BE2C (cell line): Measurements from ENCODE around the gene IL1RL1.

Experiments
- DNase-seq: peaks from one replicate; pipeline ENCODE4 v3.0.0-alpha.2; 2020
- H3K27me3 ChIP-seq: fragments of 250-450 bp; sonication (Bioruptor Pico); 2 replicates; pipeline ENCODE4 v1.5.1; 2020; ENCODE audit warnings: mild to moderate bottlenecking
- H3K36me3 ChIP-seq: fragments of 250-450 bp; sonication (Bioruptor Pico); 2 replicates; pipeline ENCODE4 v1.5.1; 2020; ENCODE audit warnings: mild to moderate bottlenecking
- H3K4me1 ChIP-seq: fragments of 250-450 bp; sonication (Bioruptor Pico); 2 replicates; pipeline ENCODE4 v1.5.1; 2020
- H3K4me3 ChIP-seq: 2 replicates; pipeline ENCODE4 v1.5.1; 2011; ENCODE audit warnings: low read depth, low read length
- H3K9me3 ChIP-seq: fragments of 250-450 bp; sonication (Bioruptor Pico); 2 replicates; pipeline ENCODE4 v1.5.1; 2020
- TF ChIP-seq, protein P1 (sequence below): IDR thresholded peaks from 2 replicates; pipeline ENCODE4 v1.5.1; 2012; ENCODE audit warnings: mild to moderate bottlenecking, low read depth, low read length

IL1RL1 gene

DNA sequence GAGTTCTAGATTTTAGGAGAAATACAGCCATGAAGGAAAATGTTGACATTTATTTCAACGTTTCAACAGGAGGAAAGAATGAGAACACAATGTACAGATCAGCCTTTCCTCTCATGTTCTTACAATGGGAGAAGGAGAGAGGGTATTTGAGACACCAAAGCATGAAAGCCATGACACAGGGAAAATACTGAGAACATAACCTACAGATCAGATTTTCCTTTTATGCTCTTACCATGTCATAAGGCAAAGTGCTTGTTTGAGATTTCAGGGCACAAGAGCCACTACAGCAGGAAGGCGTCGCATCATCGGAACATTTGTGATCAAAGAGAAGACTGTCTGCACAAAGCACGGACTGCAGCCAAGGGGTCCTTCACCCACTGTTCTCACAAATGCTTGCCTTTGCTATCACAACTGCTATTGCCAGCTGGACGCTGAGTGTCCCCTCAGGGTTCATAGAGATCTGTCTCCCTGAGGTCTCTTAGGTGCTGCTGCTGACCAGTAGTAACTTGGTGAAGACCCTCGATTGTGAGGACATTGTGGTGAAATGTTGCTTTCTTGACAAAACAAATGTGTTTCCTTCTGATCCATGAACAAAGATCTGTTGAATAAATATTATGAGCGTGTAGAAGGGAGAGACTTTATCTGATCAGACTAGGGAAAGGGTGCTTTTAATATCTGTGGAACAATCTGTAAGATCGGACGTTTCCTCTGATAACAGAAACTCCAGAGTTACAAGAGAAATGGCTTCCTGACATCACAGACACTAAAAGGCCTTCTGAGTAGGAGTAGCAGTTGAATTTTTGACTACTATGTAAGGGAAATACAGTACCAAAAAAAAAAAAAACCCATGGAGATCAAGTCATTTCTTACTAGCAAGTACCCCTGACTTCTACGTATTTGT lies 6.4 kb upstream of the IL1RL1 start:
- H3K27me3 ChIP-seq = no peaks in the 10 kb centered on the region

DNA sequence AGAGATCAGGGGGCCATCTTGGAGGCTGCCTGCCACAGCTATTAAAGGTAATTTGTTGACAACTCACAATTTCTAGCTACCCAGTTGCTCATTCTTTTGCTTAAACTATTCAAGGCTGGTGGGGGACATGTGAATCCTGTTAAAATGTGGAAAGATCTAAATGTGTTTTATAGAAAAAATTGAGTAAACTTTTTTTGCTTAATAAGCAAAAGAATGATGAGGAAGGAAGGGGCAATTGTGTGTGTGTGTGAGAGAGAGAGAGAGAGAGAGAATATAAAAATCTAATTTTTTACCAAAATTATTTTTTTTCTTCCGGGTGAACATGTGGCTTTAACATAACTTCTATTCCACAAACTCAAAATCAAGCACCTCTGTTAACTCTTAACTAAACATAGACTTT lies 5.2 kb upstream of the IL1RL1 start:
- Histone ChIP-seq H3K36me3 (no peaks in the 10 kb centered on the region), H3K4me1 (no peaks in the 10 kb centered on the region)

More for the DNA sequence above, 6.4 kb upstream of the IL1RL1 start:
- DNase-seq = no peak
- Histone ChIP-seq H3K9me3 (no peaks in the 10 kb centered on the region), H3K4me1 (no peaks in the 10 kb centered on the region), H3K4me3 (no peak overlapping the region), H3K36me3 (no peaks in the 10 kb centered on the region)
- TF ChIP-seq, protein P1, sequence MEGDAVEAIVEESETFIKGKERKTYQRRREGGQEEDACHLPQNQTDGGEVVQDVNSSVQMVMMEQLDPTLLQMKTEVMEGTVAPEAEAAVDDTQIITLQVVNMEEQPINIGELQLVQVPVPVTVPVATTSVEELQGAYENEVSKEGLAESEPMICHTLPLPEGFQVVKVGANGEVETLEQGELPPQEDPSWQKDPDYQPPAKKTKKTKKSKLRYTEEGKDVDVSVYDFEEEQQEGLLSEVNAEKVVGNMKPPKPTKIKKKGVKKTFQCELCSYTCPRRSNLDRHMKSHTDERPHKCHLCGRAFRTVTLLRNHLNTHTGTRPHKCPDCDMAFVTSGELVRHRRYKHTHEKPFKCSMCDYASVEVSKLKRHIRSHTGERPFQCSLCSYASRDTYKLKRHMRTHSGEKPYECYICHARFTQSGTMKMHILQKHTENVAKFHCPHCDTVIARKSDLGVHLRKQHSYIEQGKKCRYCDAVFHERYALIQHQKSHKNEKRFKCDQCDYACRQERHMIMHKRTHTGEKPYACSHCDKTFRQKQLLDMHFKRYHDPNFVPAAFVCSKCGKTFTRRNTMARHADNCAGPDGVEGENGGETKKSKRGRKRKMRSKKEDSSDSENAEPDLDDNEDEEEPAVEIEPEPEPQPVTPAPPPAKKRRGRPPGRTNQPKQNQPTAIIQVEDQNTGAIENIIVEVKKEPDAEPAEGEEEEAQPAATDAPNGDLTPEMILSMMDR = no peak

DNA sequence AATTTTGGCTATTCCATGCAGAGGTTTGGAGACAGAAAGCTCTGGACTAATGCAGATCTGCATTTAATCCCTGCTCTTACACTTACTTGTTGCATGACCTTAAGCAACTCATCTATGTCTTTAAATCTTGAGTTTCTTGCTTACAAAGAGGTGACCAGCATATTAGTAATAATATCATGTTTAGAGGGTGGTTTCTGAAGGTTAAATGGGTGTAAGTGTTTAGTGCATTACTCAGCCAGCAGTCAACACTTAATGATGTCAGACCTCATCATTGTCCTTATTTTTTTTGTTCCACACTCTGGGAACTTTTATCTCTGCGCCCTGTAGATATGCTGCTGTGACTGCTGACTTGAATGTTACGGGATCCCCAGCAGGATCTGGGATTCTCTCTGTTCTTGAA lies 1.7 kb downstream of the IL1RL1 start:
- Histone ChIP-seq H3K4me3 (no peak overlapping the region), H3K27me3 (no peaks in the 10 kb centered on the region), H3K4me1 (no peaks in the 10 kb centered on the region), H3K36me3 (no peaks in the 10 kb centered on the region), H3K9me3 (no peaks in the 10 kb centered on the region)
- TF ChIP-seq, protein P1 = no peak
- DNase-seq = no peak

More for the DNA sequence above, 5.2 kb upstream of the IL1RL1 start:
- Histone ChIP-seq H3K4me3 (no peak overlapping the region), H3K27me3 (no peaks in the 10 kb centered on the region), H3K9me3 (no peaks in the 10 kb centered on the region)
- TF ChIP-seq, protein P1 = no peak
- DNase-seq = no peak

DNA sequence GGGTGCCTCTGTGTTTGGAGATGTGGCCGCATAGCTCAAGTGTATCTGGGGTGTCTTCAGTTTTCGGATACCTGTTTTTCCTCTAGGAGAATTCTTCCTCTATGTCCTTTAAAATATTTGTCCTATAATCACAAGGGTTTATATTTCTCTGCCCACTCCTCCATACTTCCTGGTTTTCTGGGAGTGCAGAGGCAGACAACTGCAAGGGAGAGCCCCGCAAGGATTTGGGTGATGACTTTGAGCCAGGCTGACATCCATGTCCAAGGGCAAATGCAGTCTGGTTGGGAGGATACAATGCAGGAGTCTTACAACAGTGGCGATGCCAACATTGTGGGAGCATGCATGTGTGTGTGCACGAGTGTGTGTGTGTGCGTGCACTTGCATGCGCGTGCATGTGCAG lies 2.1 kb downstream of the IL1RL1 start:
- TF ChIP-seq, protein P1 = no peak
- Histone ChIP-seq H3K27me3 (no peaks in the 10 kb centered on the region), H3K4me3 (no peak overlapping the region), H3K9me3 (no peaks in the 10 kb centered on the region), H3K36me3 (no peaks in the 10 kb centered on the region), H3K4me1 (no peaks in the 10 kb centered on the region)
- DNase-seq = no peak

DNA sequence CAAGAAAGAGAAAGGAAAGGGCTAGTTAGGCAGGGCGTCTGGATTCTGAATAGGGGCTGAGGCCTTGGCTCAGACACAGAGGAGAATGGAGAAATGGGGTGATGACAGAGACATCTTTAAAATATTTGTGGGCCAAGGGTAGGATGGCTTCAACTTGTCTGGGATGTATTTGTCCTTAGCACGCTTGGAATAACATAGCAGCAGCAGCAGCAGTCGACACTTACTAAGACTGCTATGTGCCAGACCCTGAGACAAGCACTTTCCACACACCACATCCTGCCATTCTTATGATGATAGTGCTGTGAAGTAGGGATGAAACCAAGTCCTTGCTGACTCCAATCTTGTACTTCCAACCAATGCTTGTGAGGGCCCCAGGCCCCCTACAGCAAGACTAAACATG lies 2.6 kb downstream of the IL1RL1 start:
- no peak overlapping the region for H3K4me3 ChIP-seq
- H3K36me3 ChIP-seq = no peaks in the 10 kb centered on the region
- no peaks in the 10 kb centered on the region for H3K4me1 ChIP-seq
- H3K9me3 ChIP-seq = no peaks in the 10 kb centered on the region
- TF ChIP-seq, protein P1 = no peak
- H3K27me3 ChIP-seq = no peaks in the 10 kb centered on the region
- no peak for DNase-seq

DNA sequence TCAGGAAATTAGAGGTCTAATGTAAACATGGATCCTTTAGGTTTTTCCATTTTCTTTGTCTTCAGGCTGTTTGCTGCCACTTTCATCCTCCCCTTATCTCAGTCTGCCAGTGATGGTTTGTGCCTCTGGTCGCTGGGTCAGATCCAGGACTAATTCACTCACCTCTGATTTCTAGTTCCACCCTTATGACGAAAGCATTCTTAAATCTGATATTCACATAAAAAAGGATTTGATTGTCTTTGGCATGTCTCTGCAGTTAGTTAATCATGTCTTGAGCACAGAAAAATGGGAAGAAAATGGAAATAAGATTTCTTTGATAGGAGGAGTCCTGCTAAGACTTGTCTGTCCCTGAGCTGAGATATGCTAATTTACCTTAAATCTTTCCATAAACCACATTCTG lies 4.6 kb downstream of the IL1RL1 start:
- no peaks in the 10 kb centered on the region for H3K4me1 ChIP-seq
- H3K9me3 ChIP-seq = no peaks in the 10 kb centered on the region
- TF ChIP-seq, protein P1 = no peak
- H3K36me3 ChIP-seq = no peaks in the 10 kb centered on the region
- no peak overlapping the region for H3K4me3 ChIP-seq
- H3K27me3 ChIP-seq = no peaks in the 10 kb centered on the region
- no peak for DNase-seq
